ENCODE measurements around the gene KRTAP2-2.
"Not testable (repeated sequence)": the region's sequence is repeated elsewhere in the genome, so short reads cannot be mapped to it uniquely, and the experiment has no call there.

KRTAP2-2 gene, protein sequence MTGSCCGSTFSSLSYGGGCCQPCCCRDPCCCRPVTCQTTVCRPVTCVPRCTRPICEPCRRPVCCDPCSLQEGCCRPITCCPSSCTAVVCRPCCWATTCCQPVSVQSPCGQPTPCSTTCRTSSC

DNA sequence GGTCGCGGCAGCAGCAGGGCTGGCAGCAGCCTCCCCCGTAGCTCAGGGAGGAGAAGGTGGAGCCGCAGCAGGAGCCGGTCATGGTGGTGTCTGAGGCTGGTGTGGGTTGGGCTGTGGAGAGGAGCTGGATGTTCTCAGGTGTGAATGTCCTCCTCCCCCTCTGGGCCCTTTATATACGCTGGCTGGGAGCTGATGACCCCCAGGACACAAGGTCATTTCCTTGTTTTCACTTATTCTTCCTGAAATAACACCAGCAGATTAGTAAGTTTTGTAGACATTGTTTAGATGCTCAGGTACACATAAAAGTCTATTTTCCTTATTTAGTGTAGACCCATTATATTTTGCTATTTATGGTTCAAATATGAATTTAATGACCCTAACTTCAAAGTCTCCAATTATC is at the start of gene KRTAP2-2:
Gene KRTAP2-2, minus strand, starts transcription at position 101 of the 400 bp plus-strand sequence. Its CDS starts 19 bp downstream, at position 82.
- not testable (repeated sequence) for H3K27ac ChIP-seq

DNA sequence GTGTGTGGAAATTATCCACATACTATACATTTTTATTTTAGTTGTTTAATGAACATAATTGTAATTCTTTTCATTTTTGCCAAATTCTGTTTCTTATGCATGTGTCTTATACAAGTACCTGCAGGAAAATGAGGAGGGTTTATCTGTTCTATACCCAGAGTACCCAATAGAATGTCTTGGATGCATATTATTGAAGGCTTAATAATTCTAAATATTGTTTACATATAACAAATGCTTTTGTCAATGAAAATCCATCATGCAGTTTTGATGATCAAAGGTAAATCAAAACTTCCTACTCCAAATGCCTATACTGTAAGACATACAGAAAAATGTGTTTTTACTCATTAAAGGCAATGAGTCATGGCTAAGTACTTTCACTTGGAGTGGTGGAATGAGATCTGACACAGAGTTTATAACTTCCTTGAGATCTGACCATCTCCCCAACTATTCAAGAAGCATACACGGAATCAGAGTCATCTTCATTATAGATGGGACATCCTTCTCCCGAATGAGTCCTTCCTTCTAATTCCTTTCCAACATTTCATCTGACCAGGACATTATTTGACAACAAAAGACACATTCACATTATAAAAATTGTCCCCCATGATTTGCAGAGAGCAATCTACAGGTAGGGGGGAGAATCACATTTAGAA is 49.5 kb upstream of the KRTAP2-2 start:
- not testable (repeated sequence) for H3K27ac ChIP-seq

DNA sequence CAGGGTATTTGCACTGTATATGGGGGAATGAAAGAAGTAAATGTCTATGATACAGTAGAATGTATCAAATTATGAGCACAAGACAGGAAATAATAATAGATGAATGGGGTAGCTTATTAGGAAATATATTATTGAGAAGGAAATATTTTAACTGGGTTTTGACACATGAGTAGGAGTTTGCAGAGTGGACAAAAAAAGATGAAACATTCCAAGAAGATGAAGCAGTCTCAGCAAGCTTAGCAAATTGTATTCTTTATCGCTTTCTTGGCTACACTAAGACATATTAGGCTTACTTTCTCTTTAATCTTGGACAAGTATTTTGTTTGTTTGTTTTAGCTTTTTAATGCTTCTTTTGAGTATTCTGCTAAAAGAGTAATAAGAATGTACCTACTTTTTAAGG is 48.9 kb upstream of the KRTAP2-2 start:
- TF ChIP-seq, protein P1, sequence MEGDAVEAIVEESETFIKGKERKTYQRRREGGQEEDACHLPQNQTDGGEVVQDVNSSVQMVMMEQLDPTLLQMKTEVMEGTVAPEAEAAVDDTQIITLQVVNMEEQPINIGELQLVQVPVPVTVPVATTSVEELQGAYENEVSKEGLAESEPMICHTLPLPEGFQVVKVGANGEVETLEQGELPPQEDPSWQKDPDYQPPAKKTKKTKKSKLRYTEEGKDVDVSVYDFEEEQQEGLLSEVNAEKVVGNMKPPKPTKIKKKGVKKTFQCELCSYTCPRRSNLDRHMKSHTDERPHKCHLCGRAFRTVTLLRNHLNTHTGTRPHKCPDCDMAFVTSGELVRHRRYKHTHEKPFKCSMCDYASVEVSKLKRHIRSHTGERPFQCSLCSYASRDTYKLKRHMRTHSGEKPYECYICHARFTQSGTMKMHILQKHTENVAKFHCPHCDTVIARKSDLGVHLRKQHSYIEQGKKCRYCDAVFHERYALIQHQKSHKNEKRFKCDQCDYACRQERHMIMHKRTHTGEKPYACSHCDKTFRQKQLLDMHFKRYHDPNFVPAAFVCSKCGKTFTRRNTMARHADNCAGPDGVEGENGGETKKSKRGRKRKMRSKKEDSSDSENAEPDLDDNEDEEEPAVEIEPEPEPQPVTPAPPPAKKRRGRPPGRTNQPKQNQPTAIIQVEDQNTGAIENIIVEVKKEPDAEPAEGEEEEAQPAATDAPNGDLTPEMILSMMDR (conservative IDR thresholded peaks at IDR 0.05), result no peak

DNA sequence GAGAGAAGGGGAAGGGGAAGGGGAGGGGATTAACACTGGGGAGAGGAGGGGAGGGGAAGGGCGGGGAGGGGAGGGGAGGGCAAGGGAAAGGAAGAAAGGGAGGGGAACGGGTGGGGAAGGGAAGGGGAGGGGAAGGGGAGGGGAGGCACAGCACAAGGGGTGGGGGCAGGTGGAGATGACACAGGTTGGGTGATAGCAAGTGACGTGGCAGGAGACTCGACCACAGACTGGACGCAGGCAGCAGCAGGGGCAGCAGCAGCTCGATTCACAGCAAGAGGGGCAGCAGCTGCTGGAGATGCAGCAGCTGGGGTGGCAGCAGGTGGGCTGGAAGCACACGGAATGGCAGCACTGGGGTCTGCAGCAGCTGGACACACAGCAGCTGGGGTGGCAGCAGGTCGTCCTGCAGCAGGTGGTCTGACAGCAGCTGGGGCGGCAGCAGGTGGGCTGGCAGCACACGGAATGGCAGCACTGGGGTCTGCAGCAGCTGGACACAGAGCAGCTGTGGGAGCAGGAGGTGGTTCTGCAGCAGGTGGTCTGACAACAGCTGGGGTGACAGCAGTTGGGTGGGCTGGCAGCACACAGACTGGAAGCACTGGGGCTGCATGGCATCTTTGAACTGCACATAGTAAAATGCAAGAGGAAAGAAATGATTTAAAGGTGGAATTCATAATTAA is 46.7 kb upstream of the KRTAP2-2 start, which contains the start of gene KRTAP4-16:
Gene KRTAP4-16, minus strand, starts transcription at position 624 of the 674 bp plus-strand sequence. Its CDS starts 0 bp downstream, at position 624.
- TF ChIP-seq, protein P1 (conservative IDR thresholded peaks at IDR 0.05), result no peak
- no peak within 1 kb of the TSS for H3K27ac ChIP-seq

More for the DNA sequence above, 48.9 kb upstream of the KRTAP2-2 start:
- H3K27ac ChIP-seq, result no peak overlapping the region

DNA sequence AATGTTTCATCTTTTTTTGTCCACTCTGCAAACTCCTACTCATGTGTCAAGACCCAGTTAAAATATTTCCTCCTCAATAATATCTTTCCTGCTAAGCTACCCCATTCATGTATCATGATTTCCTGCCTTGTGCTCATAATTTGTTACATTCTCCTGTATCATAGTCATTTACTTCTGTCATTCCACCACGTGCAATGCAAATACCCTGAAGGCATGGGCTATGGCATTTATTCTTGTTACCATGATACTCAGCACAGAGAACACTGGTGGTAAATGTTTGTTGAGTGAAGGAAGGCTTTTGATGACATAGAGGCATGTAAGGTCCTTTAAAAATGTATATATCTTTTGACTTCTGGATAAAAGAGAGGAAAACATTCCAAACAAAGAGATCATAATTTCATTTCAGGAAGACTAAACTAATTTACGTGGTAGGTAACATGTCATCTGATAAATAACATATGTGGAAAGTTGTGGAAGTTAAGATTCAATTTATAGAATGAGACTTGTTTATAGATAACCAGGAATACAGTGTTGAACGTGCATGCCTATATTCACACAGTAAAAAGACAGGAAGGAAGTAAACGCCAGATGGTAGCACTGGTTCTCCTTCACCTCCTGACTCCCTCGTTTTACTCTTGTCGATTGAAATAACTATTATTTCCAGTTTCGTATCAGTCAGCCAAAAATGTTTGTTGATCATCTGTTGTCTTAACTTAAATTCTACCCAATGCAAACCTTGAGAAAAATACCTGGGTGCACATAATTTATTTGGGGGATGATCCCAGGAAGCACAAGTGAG is 44.9 kb upstream of the KRTAP2-2 start:
- not testable (repeated sequence) for H3K27ac ChIP-seq

DNA sequence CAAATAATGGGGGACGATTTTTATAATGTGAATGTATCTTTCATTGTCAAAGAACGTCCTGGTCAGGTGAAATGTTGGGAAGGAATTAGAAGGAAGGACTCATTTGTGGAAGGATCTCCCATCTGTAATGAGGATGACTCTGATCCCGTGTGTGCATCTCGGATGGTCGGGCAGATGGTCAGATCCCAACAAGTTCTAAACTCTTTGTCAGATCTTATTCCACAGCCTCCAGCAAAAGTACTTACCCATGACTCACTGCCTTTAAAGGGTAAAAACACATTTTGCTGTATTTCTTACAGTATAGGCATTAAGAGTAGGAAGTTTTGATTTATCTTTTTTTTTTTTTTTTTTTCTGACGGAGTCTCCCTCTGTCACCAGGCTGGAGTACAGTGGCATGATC is 43.5 kb upstream of the KRTAP2-2 start:
- TF ChIP-seq, protein P1 (conservative IDR thresholded peaks at IDR 0.05), result no peak

DNA sequence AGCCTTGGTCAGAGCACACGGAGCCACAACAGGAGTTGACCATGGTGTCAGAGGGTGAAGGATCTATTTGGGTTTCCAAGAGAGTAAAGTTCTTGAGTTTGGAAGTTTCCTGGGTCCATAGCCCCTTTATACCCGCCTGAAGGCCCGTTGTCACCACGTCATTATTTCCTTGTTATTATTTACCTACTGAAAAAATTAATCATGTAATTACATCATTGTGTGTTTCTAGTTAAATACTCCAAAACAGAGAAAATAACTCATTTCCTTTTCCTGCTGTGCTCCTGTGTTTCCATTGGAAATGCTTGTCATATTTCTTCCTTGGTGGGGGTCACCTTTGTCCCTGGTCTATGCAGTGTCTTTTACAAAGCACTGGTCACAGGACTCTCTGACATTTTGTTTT is 43.0 kb upstream of the KRTAP2-2 start, which contains the start of gene KRTAP4-8:
Gene KRTAP4-8, minus strand, starts transcription at position 101 of the 400 bp plus-strand sequence. Its CDS starts 58 bp downstream, at position 43.
- TF ChIP-seq, protein P1 (conservative IDR thresholded peaks at IDR 0.05), result no peak
- H3K27ac ChIP-seq, result no peak within 1 kb of the TSS

More for the DNA sequence above, 43.5 kb upstream of the KRTAP2-2 start:
- H3K27ac ChIP-seq, result no peak overlapping the region

DNA sequence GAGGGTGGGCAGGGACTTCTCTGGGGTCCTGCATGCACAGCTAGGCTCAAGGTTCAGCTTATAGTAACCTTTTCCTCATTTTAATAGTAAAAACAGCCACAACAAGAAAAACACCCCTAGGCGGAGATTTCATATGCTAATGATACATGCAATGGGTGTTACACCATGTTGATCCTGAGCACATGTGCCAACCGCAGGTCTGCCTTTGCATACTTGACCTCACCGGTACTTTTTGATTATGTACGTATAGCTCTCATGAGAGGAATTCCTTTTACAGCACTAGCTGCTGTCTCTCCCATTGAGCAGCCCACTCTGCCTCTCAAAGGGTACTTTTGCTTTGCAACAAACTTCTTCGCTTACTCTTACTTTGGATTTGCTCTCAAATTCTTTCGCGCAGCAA is 41.0 kb upstream of the KRTAP2-2 start:
- no peak overlapping the region for H3K27ac ChIP-seq
- TF ChIP-seq, protein P1 (conservative IDR thresholded peaks at IDR 0.05), result no peak

DNA sequence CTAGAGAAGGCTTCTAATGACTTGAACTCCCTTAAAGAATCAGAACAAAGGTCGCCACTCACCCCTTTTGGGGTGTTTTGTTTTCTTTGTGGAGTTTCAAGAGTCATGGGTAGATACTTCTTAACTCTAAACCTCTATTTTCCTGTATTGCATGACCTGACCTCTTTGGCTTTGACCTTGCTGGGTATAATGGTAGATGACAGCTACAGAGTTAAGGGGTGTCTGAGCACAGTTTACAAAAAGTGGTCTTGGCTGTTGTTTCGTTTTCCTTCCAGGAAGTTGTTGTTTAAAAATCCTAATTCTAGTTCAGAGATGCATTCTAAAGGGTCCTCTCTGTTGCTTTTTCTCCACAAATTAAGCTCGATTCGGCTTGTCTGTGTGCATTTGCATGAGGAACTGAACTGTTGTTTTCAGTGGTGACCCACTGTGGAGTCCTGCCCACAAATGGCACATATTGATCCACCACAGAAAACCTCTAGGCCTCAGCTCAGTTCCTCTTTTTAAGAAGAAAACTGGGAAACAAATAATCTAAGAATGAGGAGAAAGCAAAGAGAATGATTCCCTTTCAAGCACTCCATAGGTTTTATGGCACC is 33.8 kb upstream of the KRTAP2-2 start:
- not testable (repeated sequence) for H3K27ac ChIP-seq

DNA sequence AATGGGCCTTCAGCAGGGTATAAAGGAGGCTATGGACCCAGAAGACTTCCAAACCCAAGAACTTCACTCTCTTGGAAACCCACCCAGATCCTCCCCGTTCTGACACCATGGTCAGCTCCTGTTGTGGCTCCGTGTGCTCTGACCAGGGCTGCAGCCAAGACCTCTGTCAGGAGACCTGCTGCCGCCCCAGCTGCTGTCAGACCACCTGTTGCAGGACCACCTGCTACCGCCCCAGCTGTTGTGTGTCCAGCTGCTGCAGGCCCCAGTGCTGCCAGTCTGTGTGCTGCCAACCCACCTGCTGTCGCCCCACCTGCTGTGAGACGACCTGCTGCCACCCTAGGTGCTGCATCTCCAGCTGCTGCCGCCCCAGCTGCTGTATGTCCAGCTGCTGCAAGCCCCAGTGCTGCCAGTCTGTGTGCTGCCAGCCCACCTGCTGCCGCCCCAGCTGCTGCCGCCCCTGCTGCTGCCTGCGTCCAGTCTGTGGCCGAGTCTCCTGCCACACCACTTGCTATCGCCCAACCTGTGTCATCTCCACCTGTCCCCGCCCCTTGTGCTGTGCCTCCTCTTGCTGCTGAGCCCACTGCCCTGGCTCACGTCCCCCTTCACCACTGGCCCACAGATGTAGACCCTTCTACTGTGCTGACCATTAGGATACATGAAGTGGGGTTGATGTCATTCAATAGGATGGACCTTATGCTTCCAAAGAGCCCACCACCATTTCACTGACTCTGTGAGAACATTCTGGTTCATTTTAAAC is 29.2 kb upstream of the KRTAP2-2 start, which contains the start of gene KRTAP4-7:
Gene KRTAP4-7, plus strand, starts transcription at position 51 of the 757 bp plus-strand sequence. Its CDS starts 57 bp downstream, at position 108.
- not testable (repeated sequence) for H3K27ac ChIP-seq

DNA sequence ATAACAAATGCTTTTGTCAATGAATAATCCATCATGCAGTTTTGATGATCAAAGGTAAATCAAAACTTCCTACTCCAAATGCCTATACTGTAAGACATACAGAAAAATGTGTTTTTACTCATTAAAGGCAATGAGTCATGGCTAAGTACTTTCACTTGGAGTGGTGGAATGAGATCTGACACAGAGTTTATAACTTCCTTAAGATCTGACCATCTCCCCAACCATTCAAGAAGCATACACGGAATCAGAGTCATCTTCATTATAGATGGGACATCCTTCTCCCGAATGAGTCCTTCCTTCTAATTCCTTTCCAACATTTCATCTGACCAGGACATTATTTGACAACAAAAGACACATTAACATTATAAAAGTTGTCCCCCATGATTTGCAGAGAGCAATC is 28.4 kb upstream of the KRTAP2-2 start:
- not testable (repeated sequence) for H3K27ac ChIP-seq

All from VCaP (cell line).